Fibroblast of lung (primary cell): ENCODE data around the gene PIGM.

ENCODE experiments used
- EZH2 ChIP-seq: IDR thresholded peaks from 2 replicates; pipeline ENCODE4 v1.5.1; 2012; ENCODE audit warnings: low read length, control low read depth, mild to moderate bottlenecking; ENCODE audit errors: missing control alignments
- TF ChIP-seq, protein P1 (sequence below), 2 donors: IDR thresholded peaks in 1 of 2; conservative IDR thresholded peaks in 1 of 2; 1 replicate in 1 of 2; 2 replicates in 1 of 2; pipeline ENCODE4 v1.5.1; 2011 to 2012; ENCODE audit warnings: low read length in 2 of 2, control low read depth in 1 of 2, inconsistent platforms in 1 of 2, low read depth in 1 of 2, mild to moderate bottlenecking in 1 of 2

DNA sequence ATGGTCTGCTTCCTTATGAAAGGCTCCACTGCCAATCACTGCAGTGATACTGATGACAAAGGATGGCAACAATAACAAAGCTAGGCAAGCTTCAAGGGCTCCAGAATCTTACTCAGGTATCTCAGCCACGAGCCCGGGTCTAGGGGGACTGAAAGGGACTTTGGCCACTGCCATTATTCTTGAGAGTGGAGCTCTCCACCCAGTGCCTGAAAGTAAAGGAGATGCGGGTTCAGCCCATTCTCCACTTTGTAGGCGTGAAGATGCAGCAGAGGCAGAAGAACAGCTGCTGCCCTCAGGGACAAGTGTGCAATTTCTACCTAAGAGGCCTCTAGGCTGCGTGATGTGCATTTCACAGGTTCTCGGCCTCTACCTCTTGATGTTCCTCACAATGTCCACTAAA is 46.3 kb downstream of the PIGM start:
- no peak for TF ChIP-seq EZH2
- TF ChIP-seq, protein P1, sequence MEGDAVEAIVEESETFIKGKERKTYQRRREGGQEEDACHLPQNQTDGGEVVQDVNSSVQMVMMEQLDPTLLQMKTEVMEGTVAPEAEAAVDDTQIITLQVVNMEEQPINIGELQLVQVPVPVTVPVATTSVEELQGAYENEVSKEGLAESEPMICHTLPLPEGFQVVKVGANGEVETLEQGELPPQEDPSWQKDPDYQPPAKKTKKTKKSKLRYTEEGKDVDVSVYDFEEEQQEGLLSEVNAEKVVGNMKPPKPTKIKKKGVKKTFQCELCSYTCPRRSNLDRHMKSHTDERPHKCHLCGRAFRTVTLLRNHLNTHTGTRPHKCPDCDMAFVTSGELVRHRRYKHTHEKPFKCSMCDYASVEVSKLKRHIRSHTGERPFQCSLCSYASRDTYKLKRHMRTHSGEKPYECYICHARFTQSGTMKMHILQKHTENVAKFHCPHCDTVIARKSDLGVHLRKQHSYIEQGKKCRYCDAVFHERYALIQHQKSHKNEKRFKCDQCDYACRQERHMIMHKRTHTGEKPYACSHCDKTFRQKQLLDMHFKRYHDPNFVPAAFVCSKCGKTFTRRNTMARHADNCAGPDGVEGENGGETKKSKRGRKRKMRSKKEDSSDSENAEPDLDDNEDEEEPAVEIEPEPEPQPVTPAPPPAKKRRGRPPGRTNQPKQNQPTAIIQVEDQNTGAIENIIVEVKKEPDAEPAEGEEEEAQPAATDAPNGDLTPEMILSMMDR (conservative IDR thresholded peaks at IDR 0.05 in 1 of 2, IDR thresholded peaks at IDR 0.05 in 1 of 2; ENCODE audit: low read depth in 1 of 2, low read length in 2 of 2) = no peak
